CD4-positive, alpha-beta memory T cell (primary cell): ENCODE data around the gene HINT1. TPM values are rescaled to one million over a fixed set of nuclear protein-coding genes. Genes with fewer than 3 reads are reported as not detected.
"Not testable (repeated sequence)": the region's sequence is repeated elsewhere in the genome, so short reads cannot be mapped to it uniquely, and the experiment has no call there.

Source experiments
- CTCF ChIA-PET: fragments of 350-600 bp; sonication (Branson Sonifier 250); formaldehyde crosslinking; loops from one replicate; lab custom pipeline; 2021; ENCODE audit warnings: inconsistent platforms; ENCODE audit not compliant: partially characterized antibody; lab: Charles Lee
- POLR2A ChIA-PET: fragments of 350-600 bp; sonication (Branson Sonifier 250); formaldehyde crosslinking; loops from one replicate; lab custom pipeline; 2021; ENCODE audit not compliant: partially characterized antibody; lab: Charles Lee
- DNase-seq, 5 donors: peaks; one replicate each; pipeline versions ENCODE4 v3.0.0 to v3.0.0-alpha.2; 2020 to 2022; ENCODE audit warnings: mixed read lengths in 1 of 5
- H3K27ac ChIP-seq: one replicate; pipeline ENCODE4 v1.7.0; 2013; ENCODE audit warnings: low read depth, low read length
- H3K27me3 ChIP-seq: 2 replicates; pipeline ENCODE4 v1.7.0; 2013; ENCODE audit warnings: mild to moderate bottlenecking, low read length, moderate library complexity; ENCODE audit not compliant: insufficient read depth
- H3K36me3 ChIP-seq: 2 replicates; pipeline ENCODE4 v1.7.0; 2013; ENCODE audit warnings: mild to moderate bottlenecking, low read length, moderate library complexity; ENCODE audit not compliant: insufficient read depth
- H3K4me1 ChIP-seq: 2 replicates; pipeline ENCODE4 v1.7.0; 2013; ENCODE audit warnings: mild to moderate bottlenecking, low read length, moderate library complexity; ENCODE audit not compliant: insufficient read depth
- H3K4me3 ChIP-seq, 2 donors: one replicate each; pipeline ENCODE4 v1.7.0; 2013; ENCODE audit warnings: low read length in 2 of 2, mild to moderate bottlenecking in 1 of 2
- H3K9me3 ChIP-seq, 2 donors: one replicate each; pipeline ENCODE4 v1.7.0; 2013; ENCODE audit warnings: low read length in 2 of 2, control low read depth in 1 of 2; ENCODE audit not compliant: control insufficient read depth in 1 of 2
- H3K27ac Mint-ChIP-seq, 7 donors: one replicate each; pipeline ENCODE4 v1.8.0; 2020 to 2021; ENCODE audit warnings: mixed read lengths in 7 of 7, mild to moderate bottlenecking in 6 of 7, inconsistent platforms in 3 of 7, moderate library complexity in 3 of 7
- H3K27me3 Mint-ChIP-seq, 2 donors: one replicate each; pipeline ENCODE4 v1.8.0; 2020 to 2021; ENCODE audit warnings: mixed read lengths in 2 of 2
- H3K36me3 Mint-ChIP-seq, 2 donors: one replicate each; pipeline ENCODE4 v1.8.0; 2020 to 2021; ENCODE audit warnings: mixed read lengths in 2 of 2, inconsistent platforms in 1 of 2, mild to moderate bottlenecking in 1 of 2
- H3K4me1 Mint-ChIP-seq, 4 donors: one replicate each; pipeline ENCODE4 v1.8.0; 2020 to 2021; ENCODE audit warnings: mixed read lengths in 4 of 4, mild to moderate bottlenecking in 1 of 4
- H3K4me3 Mint-ChIP-seq, 8 donors: one replicate each; pipeline ENCODE4 v1.8.0; 2020 to 2021; ENCODE audit warnings: mixed read lengths in 8 of 8, mild to moderate bottlenecking in 7 of 8, moderate library complexity in 6 of 8, inconsistent platforms in 3 of 8
- H3K9me3 Mint-ChIP-seq, 8 donors: one replicate each; pipeline ENCODE4 v1.8.0; 2020 to 2021; ENCODE audit warnings: mixed read lengths in 8 of 8, mild to moderate bottlenecking in 5 of 8, inconsistent platforms in 3 of 8, moderate library complexity in 1 of 8
- intact Hi-C: fragments of 100-400 bp; cut with micrococcal nuclease; formaldehyde crosslinking; loops from one replicate; pipeline ENCODE4 v1.15.1; 2023
- polyA plus RNA-seq, 2 donors: library from polyadenylated mRNA; unstranded; fragments of 300-500 nt; fragmentation: Illumina TruSeq; gene quantifications; one replicate each; pipeline ENCODE4 v1.2.3, GENCODE V29; 2021
- total RNA-seq, 2 experiments: library from RNA; stranded (reverse); gene quantifications; one replicate each; pipeline ENCODE4 v1.2.3, GENCODE V29; 2021

HINT1 gene
- total and polyA plus RNA-seq, 4 experiments from 2014 or later = 278 to 559 (median 367) TPM

GRCh38 chr5:131150408-131150807, 14.6 kb downstream of the HINT1 start:
- Mint-ChIP-seq H3K36me3 (no peaks in the 10 kb centered on the region), H3K4me1 (peaks cover 0 to 2% (median 0%) of the 10 kb centered on the region in 4 donors), H3K27ac (no peak overlapping the region), H3K27me3 (no peaks in the 10 kb centered on the region), H3K9me3 (no peaks in the 10 kb centered on the region), H3K4me3 (no peak overlapping the region)
- H3K27ac ChIP-seq = no peak overlapping the region
- no peak overlapping the region for H3K4me3 ChIP-seq
- DNase-seq = no peak
- POLR2A ChIA-PET = no interaction called here
- CTCF ChIA-PET = no interaction called here
- no peaks in the 10 kb centered on the region for H3K4me1 ChIP-seq
- no peaks in the 10 kb centered on the region for H3K9me3 ChIP-seq
- intact Hi-C loops = no loop called here
- H3K36me3 ChIP-seq = no peaks in the 10 kb centered on the region
- H3K27me3 ChIP-seq = no peaks in the 10 kb centered on the region

- Mint-ChIP-seq H3K4me1 (no peaks in the 10 kb centered on the region), H3K36me3 (no peaks in the 10 kb centered on the region), H3K27me3 (no peaks in the 10 kb centered on the region), H3K27ac (peak overlapping the region in 1 of 7 donors; percentile 8), H3K4me3 (no peak overlapping the region), H3K9me3 (peaks cover 0 to 3% (median 0%) of the 10 kb centered on the region in 8 donors)
- no peak overlapping the region for H3K27ac ChIP-seq
- no peak overlapping the region for H3K4me3 ChIP-seq
- H3K36me3 ChIP-seq = no peaks in the 10 kb centered on the region
- H3K27me3 ChIP-seq = no peaks in the 10 kb centered on the region
- intact Hi-C loops = no loop called here
- no peaks in the 10 kb centered on the region for H3K4me1 ChIP-seq
- CTCF ChIA-PET = interaction anchor here (0.7 to 1.5 kb wide), 3 partner anchors 153 to 364 kb away, joined by 3 to 4 read pairs (median 4); no protein-coding TSS in a partner anchor
- H3K9me3 ChIP-seq = no peaks in the 10 kb centered on the region
- POLR2A ChIA-PET = interaction anchor here (1.0 kb wide), 1 partner anchor 115 kb away, joined by 3 read pairs; the partner anchor contains the start of gene CDC42SE2
- DNase-seq = no peak
Measured at GRCh38 chr5:131148835-131149234, 16.2 kb downstream of the HINT1 start.

GRCh38 chr5:131147258-131147657, 17.8 kb downstream of the HINT1 start:
- Mint-ChIP-seq H3K4me1 (peaks cover 0 to 1% (median 0%) of the 10 kb centered on the region in 4 donors), H3K27ac (no peak overlapping the region), H3K9me3 (peaks cover 0 to 3% (median 0%) of the 10 kb centered on the region in 8 donors), H3K27me3 (no peaks in the 10 kb centered on the region), H3K36me3 (no peaks in the 10 kb centered on the region), H3K4me3 (no peak overlapping the region)
- H3K36me3 ChIP-seq = no peaks in the 10 kb centered on the region
- intact Hi-C loops = no loop called here
- ChIA-PET POLR2A (interaction anchor here (1.1 to 1.4 kb wide), 2 partner anchors 16 to 18 kb away, joined by 3 to 4 read pairs; no protein-coding TSS in a partner anchor), CTCF (interaction anchor here (1.5 kb wide), 1 partner anchor 14 kb away, joined by 6 read pairs; no protein-coding TSS in a partner anchor)
- H3K27ac ChIP-seq = no peak overlapping the region
- DNase-seq = no peak
- H3K4me1 ChIP-seq = no peaks in the 10 kb centered on the region
- H3K27me3 ChIP-seq = no peaks in the 10 kb centered on the region
- H3K9me3 ChIP-seq = no peaks in the 10 kb centered on the region
- no peak overlapping the region for H3K4me3 ChIP-seq

- CTCF ChIA-PET = no interaction called here
- no peaks in the 10 kb centered on the region for H3K27me3 Mint-ChIP-seq
Measured at GRCh38 chr5:131142970-131143617, 22.0 kb downstream of the HINT1 start.

GRCh38 chr5:131139321-131139720, 25.7 kb downstream of the HINT1 start:
- Histone ChIP-seq H3K4me3 (no peak overlapping the region), H3K4me1 (peaks cover 11% of the 10 kb centered on the region), H3K9me3 (no peaks in the 10 kb centered on the region), H3K27me3 (no peaks in the 10 kb centered on the region), H3K27ac (no peak overlapping the region), H3K36me3 (no peaks in the 10 kb centered on the region)
- DNase-seq = no peak
- intact Hi-C loops = no loop called here
- CTCF ChIA-PET = interaction anchor here (1.0 kb wide), 1 partner anchor 276 kb away, joined by 3 read pairs; no protein-coding TSS in a partner anchor
- Mint-ChIP-seq H3K9me3 (peaks cover 1 to 17% (median 6%) of the 10 kb centered on the region in 8 donors), H3K36me3 (peaks cover 4 to 6% of the 10 kb centered on the region in 2 donors), H3K27me3 (no peaks in the 10 kb centered on the region), H3K27ac (no peak overlapping the region), H3K4me1 (peaks cover 10 to 28% (median 17%) of the 10 kb centered on the region in 4 donors), H3K4me3 (no peak overlapping the region)
- POLR2A ChIA-PET = interaction anchor here (0.6 to 1.8 kb wide), 4 partner anchors 14 to 254 kb away, joined by 3 to 5 read pairs (median 4); no protein-coding TSS in a partner anchor

More at GRCh38 chr5:131142970-131143617, 22.0 kb downstream of the HINT1 start:
- Mint-ChIP-seq H3K9me3 (peaks cover 0 to 3% (median 0%) of the 10 kb centered on the region in 8 donors), H3K4me3 (no peak overlapping the region), H3K4me1 (peaks cover 4 to 8% (median 7%) of the 10 kb centered on the region in 4 donors), H3K27ac (no peak overlapping the region), H3K36me3 (no peaks in the 10 kb centered on the region)
- DNase-seq = no peak
- no peaks in the 10 kb centered on the region for H3K9me3 ChIP-seq
- peaks cover 6% of the 10 kb centered on the region for H3K4me1 ChIP-seq
- intact Hi-C loops = no loop called here
- no peaks in the 10 kb centered on the region for H3K27me3 ChIP-seq
- POLR2A ChIA-PET = no interaction called here
- no peaks in the 10 kb centered on the region for H3K36me3 ChIP-seq
- no peak overlapping the region for H3K4me3 ChIP-seq
- no peak overlapping the region for H3K27ac ChIP-seq

- intact Hi-C loops, H3K4me3 ChIP-seq, H3K27ac ChIP-seq, H3K36me3 Mint-ChIP-seq, H3K36me3 ChIP-seq, H3K27me3 Mint-ChIP-seq, H3K27me3 ChIP-seq, H3K9me3 ChIP-seq: not testable (repeated sequence)
- peak; percentile 22 to 42 (median 31) for DNase-seq
- POLR2A ChIA-PET = interaction anchor here (0.5 to 1.8 kb wide), 5 partner anchors 15 to 658 kb away, joined by 3 to 6 read pairs (median 4); partner anchors contain the start of gene FNIP1
- Mint-ChIP-seq H3K9me3 (peaks cover 2 to 21% (median 6%) of the 10 kb centered on the region in 8 donors), H3K4me3 (peak overlapping the region in 7 of 8 donors; percentile 20 to 63 (median 46)), H3K4me1 (peaks cover 10 to 28% (median 17%) of the 10 kb centered on the region in 4 donors), H3K27ac (peak overlapping the region in 3 of 7 donors; percentile 8 to 57 (median 49))
- CTCF ChIA-PET = interaction anchor here (1.0 to 1.4 kb wide), 2 partner anchors 14 to 277 kb away, joined by 3 read pairs; no protein-coding TSS in a partner anchor
- H3K4me1 ChIP-seq = peaks cover 11% of the 10 kb centered on the region
Measured at GRCh38 chr5:131138406-131138805, 26.6 kb downstream of the HINT1 start.

- H3K27me3 ChIP-seq, DNase-seq: not testable (repeated sequence)
Measured at GRCh38 chr5:131133091-131133490, 32.0 kb downstream of the HINT1 start.

More at GRCh38 chr5:131133091-131133490, 32.0 kb downstream of the HINT1 start:
- H3K4me1 ChIP-seq, H3K9me3 ChIP-seq, intact Hi-C loops, H3K27ac Mint-ChIP-seq, H3K36me3 Mint-ChIP-seq, CTCF ChIA-PET, H3K4me3 Mint-ChIP-seq, H3K27ac ChIP-seq, H3K27me3 Mint-ChIP-seq, H3K36me3 ChIP-seq, POLR2A ChIA-PET, H3K4me3 ChIP-seq: not testable (repeated sequence)
- Mint-ChIP-seq H3K9me3 (peaks cover 2 to 23% (median 10%) of the 10 kb centered on the region in 8 donors), H3K4me1 (peaks cover 6 to 20% (median 10%) of the 10 kb centered on the region in 4 donors)
